K562 (cell line): ENCODE results near the gene SSH3. TPM values are rescaled to one million over a fixed set of nuclear protein-coding genes. Genes with fewer than 3 reads are reported as not detected.

Experiments used
- ARNT ChIP-seq, 2 experiments: fragments of 450-650 bp; IDR thresholded peaks; 2 replicates each; pipeline ENCODE4 v1.6.1; 2016; ENCODE audit warnings: mild to moderate bottlenecking in 1 of 2
- BACH1 ChIP-seq: fragments of 200-800 bp; sonication (Bioruptor generic); IDR thresholded peaks from 2 replicates; pipeline ENCODE4 v1.6.1; 2016; ENCODE audit warnings: missing genetic modification characterization, missing compliant biosample characterization
- CEBPB ChIP-seq: fragments of 450-650 bp; IDR thresholded peaks from 2 replicates; pipeline ENCODE4 v1.6.1; 2016; ENCODE audit warnings: missing genetic modification characterization, missing compliant biosample characterization
- CHD1 ChIP-seq: fragments of 200-600 bp; sonication (generic); IDR thresholded peaks from one replicate; pipeline ENCODE4 v1.6.1; 2012; ENCODE audit warnings: mild to moderate bottlenecking, moderate library complexity, low read length, inconsistent platforms
- COPS2 ChIP-seq: fragments of 450-650 bp; conservative IDR thresholded peaks from 2 replicates; pipeline ENCODE4 v1.6.1; 2016; ENCODE audit warnings: mild to moderate bottlenecking, moderate library complexity
- ELF4 ChIP-seq: fragments of 450-650 bp; formaldehyde crosslinking; IDR thresholded peaks from 2 replicates; pipeline ENCODE4 v1.4.0; 2022; ENCODE audit warnings: missing genetic modification characterization
- EWSR1 ChIP-seq: fragments of 450-650 bp; IDR thresholded peaks from 2 replicates; pipeline ENCODE4 v1.6.1; 2018; ENCODE audit warnings: borderline replicate concordance, mild to moderate bottlenecking, low read depth, moderate library complexity; ENCODE audit not compliant: partially characterized antibody
- GABPB2 ChIP-seq: fragments of 250-450 bp; sonication (Bioruptor Pico); conservative IDR thresholded peaks from 2 replicates; pipeline ENCODE4 v1.5.1; 2021; ENCODE audit warnings: mild to moderate bottlenecking
- GATA2 ChIP-seq: sonication (generic); formaldehyde crosslinking; IDR thresholded peaks from 2 replicates; pipeline ENCODE4 v1.4.0; 2020; ENCODE audit warnings: mild to moderate bottlenecking, missing genetic modification reagents
- HDAC1 ChIP-seq, 2 experiments: fragments of 450-650 bp; IDR thresholded peaks; 2 replicates each; pipeline ENCODE4 v1.6.1; 2016 to 2017; ENCODE audit warnings: inconsistent platforms in 1 of 2, mild to moderate bottlenecking in 1 of 2, moderate library complexity in 1 of 2
- HLTF ChIP-seq: fragments of 450-650 bp; IDR thresholded peaks from 2 replicates; pipeline ENCODE4 v1.6.1; 2016
- MCM7 ChIP-seq, 2 experiments: fragments of 450-650 bp; IDR thresholded peaks; 2 replicates each; pipeline ENCODE4 v1.6.1; 2016 to 2018
- NBN ChIP-seq: fragments of 450-650 bp; IDR thresholded peaks from 2 replicates; pipeline ENCODE4 v1.6.1; 2016; ENCODE audit warnings: low read depth, mild to moderate bottlenecking
- NFATC3 ChIP-seq: fragments of 450-650 bp; IDR thresholded peaks from 2 replicates; pipeline ENCODE4 v1.6.1; 2017; ENCODE audit warnings: mild to moderate bottlenecking
- NFE2 ChIP-seq: IDR thresholded peaks from 2 replicates; pipeline ENCODE4 v1.6.1; 2014; ENCODE audit warnings: antibody characterized with exemption, low read depth
- POLR3A ChIP-seq: IDR thresholded peaks from 2 replicates; pipeline ENCODE4 v1.6.1; 2011; ENCODE audit warnings: borderline replicate concordance, mild to moderate bottlenecking, moderate library complexity; ENCODE audit not compliant: insufficient read length, insufficient read depth; ENCODE audit errors: extremely low read depth
- PTBP1 ChIP-seq: fragments of 200-400 bp; formaldehyde crosslinking; IDR thresholded peaks from 2 replicates; pipeline ENCODE4 v1.6.1; 2017; ENCODE audit warnings: low read depth, low read length
- RBM14 ChIP-seq: fragments of 200-400 bp; formaldehyde crosslinking; IDR thresholded peaks from 2 replicates; pipeline ENCODE4 v1.6.1; 2018; ENCODE audit warnings: low read depth, mild to moderate bottlenecking, low read length, moderate library complexity, borderline replicate concordance; ENCODE audit not compliant: insufficient read depth
- RBM22 ChIP-seq: fragments of 200-400 bp; formaldehyde crosslinking; IDR thresholded peaks from 2 replicates; pipeline ENCODE4 v1.6.1; 2018; ENCODE audit warnings: low read length, low read depth; ENCODE audit not compliant: poor library complexity, severe bottlenecking
- SMARCA4 ChIP-seq: fragments of 450-650 bp; IDR thresholded peaks from 2 replicates; pipeline ENCODE4 v1.6.1; 2016
- SMARCE1 ChIP-seq: fragments of 450-650 bp; IDR thresholded peaks from 2 replicates; pipeline ENCODE4 v1.7.1; 2016; ENCODE audit warnings: mild to moderate bottlenecking
- TCF3 ChIP-seq: sonication (generic); formaldehyde crosslinking; IDR thresholded peaks from 2 replicates; pipeline ENCODE4 v1.4.0; 2020; ENCODE audit warnings: mild to moderate bottlenecking, missing genetic modification reagents
- TCFL5 ChIP-seq: fragments of 250-450 bp; sonication (Bioruptor Pico); conservative IDR thresholded peaks from 2 replicates; pipeline ENCODE4 v1.6.1; 2021; ENCODE audit warnings: mild to moderate bottlenecking, moderate library complexity, matching md5 sums
- TEAD1 ChIP-seq, 2 experiments: fragments of 450-650 bp in 1 of 2; sonication (generic) in 1 of 2; formaldehyde crosslinking; IDR thresholded peaks; 2 replicates each; pipeline versions ENCODE4 v1.4.0 to v1.8.0; 2020 to 2022; ENCODE audit warnings: mild to moderate bottlenecking in 2 of 2, missing genetic modification reagents in 1 of 2
- YBX1 ChIP-seq: fragments of 450-650 bp; IDR thresholded peaks from 2 replicates; pipeline ENCODE4 v1.7.1; 2016; ENCODE audit warnings: mild to moderate bottlenecking
- ZC3H11A ChIP-seq: IDR thresholded peaks from 2 replicates; pipeline ENCODE4 v1.6.1; 2012; ENCODE audit warnings: low read depth, low read length, improper control_type of control experiment
- ZEB2 ChIP-seq: fragments of 450-650 bp; IDR thresholded peaks from 2 replicates; pipeline ENCODE4 v1.6.1; 2016
- ZNF41 ChIP-seq: fragments of 250-450 bp; sonication (Bioruptor Pico); conservative IDR thresholded peaks from 2 replicates; pipeline ENCODE4 v1.4.0; 2020; ENCODE audit warnings: mild to moderate bottlenecking
- polyA plus RNA-seq, 8 experiments: library from polyadenylated mRNA; depleted of rRNA in 4 of 8; stranded (reverse) in 5 of 8; unstranded in 3 of 8; fragments of >200 nt; fragmentation: Nextera tagmentation in 2 of 8; fragmentation: Illumina TruSeq in 1 of 8; extraction: Ambion mirVana in 2 of 8; extraction: Trizol in 1 of 8; gene quantifications; 2 replicates each; pipeline versions ENCODE4 v1.2.1 to v1.2.3, GENCODE V29; 2011 to 2014; ENCODE audit warnings: inconsistent platforms in 1 of 8, missing spikeins in 1 of 8
- total RNA-seq, 7 experiments: library from RNA; depleted of rRNA in 6 of 7; stranded (reverse); fragments of >200 nt in 6 of 7; fragmentation: Illumina TruSeq in 2 of 7; extraction: Trizol in 2 of 7; gene quantifications; 2 replicates each; pipeline versions ENCODE4 v1.2.1 to v1.2.3, GENCODE V29; 2011 to 2021; ENCODE audit warnings: low replicate concordance in 1 of 7
- TF ChIP-seq, protein P1 (sequence below): fragments of 250-450 bp; sonication (Bioruptor Pico); IDR thresholded peaks from 2 replicates; pipeline ENCODE4 v1.6.1; 2021; ENCODE audit warnings: mild to moderate bottlenecking
- TF ChIP-seq, protein P2 (sequence below): fragments of 450-650 bp; formaldehyde crosslinking; IDR thresholded peaks from 2 replicates; pipeline ENCODE4 v1.4.0; 2022; ENCODE audit warnings: mild to moderate bottlenecking, moderate library complexity

Gene SSH3
- total and polyA plus RNA-seq, 9 of the 15 experiments (the other 6 are each of a cell fraction or from before 2014, with no cell fraction given): 0.07 to 1.0 (median 0.24) TPM; not detected in 3

DNA sequence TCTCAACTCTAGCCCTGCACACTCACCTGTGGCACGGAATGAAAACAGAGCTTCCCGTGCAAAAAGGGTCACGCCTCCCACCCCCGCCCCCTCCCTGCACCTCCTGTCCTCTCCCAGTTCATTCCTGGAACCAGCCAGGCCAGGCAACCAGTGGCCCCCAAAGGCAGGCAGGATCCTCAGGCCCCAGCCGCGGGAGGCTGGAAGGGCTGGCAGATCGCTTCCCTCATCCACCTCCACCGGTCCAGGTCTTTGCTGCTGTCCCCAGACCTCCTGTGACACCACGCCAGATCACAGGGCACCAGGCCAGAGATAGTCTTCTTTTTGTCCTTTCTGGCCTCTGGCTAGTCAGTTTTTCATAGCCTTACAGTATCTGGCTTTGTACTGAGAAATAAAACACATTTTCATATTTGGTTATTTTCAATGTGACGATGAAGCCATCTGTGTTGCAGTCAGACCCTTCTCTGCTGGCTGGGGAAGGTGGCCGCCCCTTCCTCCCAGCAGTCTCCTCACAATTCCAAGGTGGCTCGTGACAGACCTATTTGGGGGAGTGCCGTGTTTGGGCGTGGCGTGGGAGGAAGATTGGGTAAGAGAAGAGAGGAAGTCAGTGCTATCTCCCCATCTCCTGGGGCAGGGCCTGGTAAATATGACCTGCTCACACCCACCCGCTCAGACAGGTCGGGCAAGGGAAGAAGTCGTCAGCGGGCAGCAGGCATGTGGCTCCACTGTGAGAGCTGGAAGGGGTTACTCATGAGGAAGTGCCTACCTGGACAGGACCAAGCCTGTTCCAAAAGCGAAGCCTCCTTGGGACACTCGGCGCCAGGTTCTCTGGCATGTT is 9.1 kb downstream of the SSH3 start (continued):
- no peak for TF ChIP-seq RBM22
- TF ChIP-seq POLR3A: no peak
- TF ChIP-seq NFATC3: 0 out of 2 replicates have a peak, but pooled peaks have one; percentile 44
- TF ChIP-seq NBN: peak; percentile 52; the same call in 1 of the 2 replicates
- TF ChIP-seq, protein P1, sequence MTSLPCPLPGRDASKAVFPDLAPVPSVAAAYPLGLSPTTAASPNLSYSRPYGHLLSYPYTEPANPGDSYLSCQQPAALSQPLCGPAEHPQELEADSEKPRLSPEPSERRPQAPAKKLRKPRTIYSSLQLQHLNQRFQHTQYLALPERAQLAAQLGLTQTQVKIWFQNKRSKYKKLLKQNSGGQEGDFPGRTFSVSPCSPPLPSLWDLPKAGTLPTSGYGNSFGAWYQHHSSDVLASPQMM (CRISPR knock-in tag): no peak
- 0 out of 4 replicates have a peak, but pooled peaks of 1 of the 2 experiments have one; percentile 29 for TF ChIP-seq TEAD1 (CRISPR knock-in tag; IDR thresholded peaks at IDR 0.05)
- peak; percentile 82 for TF ChIP-seq SMARCA4
- TF ChIP-seq TCF3 (CRISPR knock-in tag): 0 out of 2 replicates have a peak, but pooled peaks have one; percentile 5
- TF ChIP-seq YBX1: no peak
- TF ChIP-seq ZNF41 (CRISPR knock-in tag): no peak
- peak; percentile 81; the same call in 1 of the 2 replicates for TF ChIP-seq SMARCE1
- TF ChIP-seq PTBP1: no peak
- no peak for TF ChIP-seq GABPB2 (CRISPR knock-in tag)
- no peak for TF ChIP-seq MCM7 (IDR thresholded peaks at IDR 0.05)
- no peak for TF ChIP-seq HLTF
- no peak for TF ChIP-seq TCFL5
- TF ChIP-seq COPS2: no peak
- no peak for TF ChIP-seq CHD1
- TF ChIP-seq ZEB2: peak; percentile 82
- TF ChIP-seq, protein P2, sequence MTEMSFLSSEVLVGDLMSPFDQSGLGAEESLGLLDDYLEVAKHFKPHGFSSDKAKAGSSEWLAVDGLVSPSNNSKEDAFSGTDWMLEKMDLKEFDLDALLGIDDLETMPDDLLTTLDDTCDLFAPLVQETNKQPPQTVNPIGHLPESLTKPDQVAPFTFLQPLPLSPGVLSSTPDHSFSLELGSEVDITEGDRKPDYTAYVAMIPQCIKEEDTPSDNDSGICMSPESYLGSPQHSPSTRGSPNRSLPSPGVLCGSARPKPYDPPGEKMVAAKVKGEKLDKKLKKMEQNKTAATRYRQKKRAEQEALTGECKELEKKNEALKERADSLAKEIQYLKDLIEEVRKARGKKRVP (CRISPR knock-in tag): peak; percentile 17; the same call in 1 of the 2 replicates
- TF ChIP-seq HDAC1 (IDR thresholded peaks at IDR 0.05): peak in 1 of 2 experiments; percentile 55; a peak in 2 of 4 replicates
- TF ChIP-seq EWSR1: no peak
- TF ChIP-seq ELF4 (CRISPR knock-in tag): no peak; the same call in 1 of the 2 replicates
- no peak for TF ChIP-seq ZC3H11A
- peak; percentile 96 for TF ChIP-seq GATA2
- TF ChIP-seq RBM14: no peak
- peak; percentile 98 for TF ChIP-seq CEBPB (tag)
- no peak for TF ChIP-seq NFE2
- 0 out of 4 replicates have a peak, but pooled peaks of 1 of the 2 experiments have one; percentile 62 for TF ChIP-seq ARNT (IDR thresholded peaks at IDR 0.05)
- no peak for TF ChIP-seq BACH1 (tag)
